SKM-1 (cell line): ENCODE results near the gene NUDT3.
"Not testable (repeated sequence)": the region's sequence is repeated elsewhere in the genome, so short reads cannot be mapped to it uniquely, and the experiment has no call there.

Experiments used
- DNase-seq: peaks from one replicate; lab custom pipeline; 2025; ENCODE audit not compliant: unreplicated experiment; lab: John Stamatoyannopoulos, UW

Gene NUDT3

GRCh38 chr6:34371865-34372264 lies 20.6 kb downstream of the NUDT3 start:
- not testable (repeated sequence) for DNase-seq

- no peak for DNase-seq
These were observed 22.1 kb downstream of the NUDT3 start for GRCh38 chr6:34370361-34370760.

GRCh38 chr6:34369385-34369784 lies 23.1 kb downstream of the NUDT3 start:
- no peak for DNase-seq

GRCh38 chr6:34366639-34366921 lies 25.9 kb downstream of the NUDT3 start:
- no peak for DNase-seq

- DNase-seq: not testable (repeated sequence)
These were observed 26.5 kb downstream of the NUDT3 start for GRCh38 chr6:34365781-34366638.

- DNase-seq: not testable (repeated sequence)
These were observed 28.8 kb downstream of the NUDT3 start for GRCh38 chr6:34363681-34364075.

GRCh38 chr6:34362909-34363680 lies 29.4 kb downstream of the NUDT3 start:
- no peak for DNase-seq

- DNase-seq: no peak
These were observed 30.3 kb downstream of the NUDT3 start for GRCh38 chr6:34362176-34362575.

- DNase-seq: no peak
These were observed 31.9 kb downstream of the NUDT3 start for GRCh38 chr6:34360556-34360955.

- DNase-seq: no peak
These were observed 32.9 kb downstream of the NUDT3 start for GRCh38 chr6:34359418-34360158.

- no peak for DNase-seq
These were observed 34.0 kb downstream of the NUDT3 start for GRCh38 chr6:34358389-34358905.

GRCh38 chr6:34357937-34358336 lies 34.5 kb downstream of the NUDT3 start:
- no peak for DNase-seq

- DNase-seq: no peak
These were observed 36.6 kb downstream of the NUDT3 start for GRCh38 chr6:34355889-34356288.

- not testable (repeated sequence) for DNase-seq
These were observed 38.2 kb downstream of the NUDT3 start for GRCh38 chr6:34354230-34354629.

- not testable (repeated sequence) for DNase-seq
These were observed 38.9 kb downstream of the NUDT3 start for GRCh38 chr6:34353530-34353929.

- DNase-seq: no peak
These were observed 40.0 kb downstream of the NUDT3 start for GRCh38 chr6:34352305-34352937.

- no peak for DNase-seq
These were observed 41.6 kb downstream of the NUDT3 start for GRCh38 chr6:34350934-34351217.

GRCh38 chr6:34350137-34350933 lies 42.1 kb downstream of the NUDT3 start:
- no peak for DNase-seq

- DNase-seq: no peak
These were observed 43.3 kb downstream of the NUDT3 start for GRCh38 chr6:34349211-34349610.

- no peak for DNase-seq
These were observed 45.2 kb downstream of the NUDT3 start for GRCh38 chr6:34347303-34347702.
